ENCODE measurements around the gene TSPAN19.

The TSPAN19 gene

DNA sequence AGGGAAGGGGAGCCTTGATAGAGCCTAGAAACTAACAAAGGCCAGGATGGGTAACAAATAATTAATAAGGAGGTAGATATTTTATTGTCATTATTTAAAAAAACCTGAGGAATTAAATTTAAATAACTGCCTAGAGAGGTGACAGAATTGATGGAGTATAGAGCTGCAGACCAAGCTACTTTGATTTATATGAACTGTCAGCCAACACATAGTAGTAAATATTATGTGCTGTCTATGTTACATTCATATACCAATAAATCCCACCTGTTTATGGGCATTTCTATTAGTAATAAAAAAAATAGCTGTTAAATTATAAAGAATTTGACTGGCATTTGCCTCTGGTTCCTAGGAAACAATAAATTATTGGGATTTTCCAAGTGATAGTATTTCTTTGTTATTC lies 37.7 kb downstream of the TSPAN19 start:
- no peak for DNase-seq

DNA sequence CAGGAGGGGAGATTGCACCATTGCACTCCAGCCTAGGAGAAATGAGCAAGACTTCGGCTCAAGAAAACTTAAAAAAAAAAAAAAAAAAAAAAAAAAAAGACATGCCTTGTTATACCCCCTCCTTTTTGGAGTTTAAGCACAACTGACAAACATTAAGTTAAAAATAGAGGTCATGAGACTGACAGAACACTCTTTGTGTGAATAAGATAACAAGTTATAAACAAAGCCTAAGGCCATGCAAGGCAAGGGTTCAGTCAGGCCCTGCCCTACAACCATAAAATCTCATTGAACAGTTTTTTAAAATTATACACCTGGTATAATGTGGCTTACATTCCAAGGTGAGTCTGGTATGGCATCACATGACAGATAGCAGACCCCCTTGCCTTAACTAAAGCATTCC lies 39.3 kb downstream of the TSPAN19 start:
- DNase-seq = no peak

DNA sequence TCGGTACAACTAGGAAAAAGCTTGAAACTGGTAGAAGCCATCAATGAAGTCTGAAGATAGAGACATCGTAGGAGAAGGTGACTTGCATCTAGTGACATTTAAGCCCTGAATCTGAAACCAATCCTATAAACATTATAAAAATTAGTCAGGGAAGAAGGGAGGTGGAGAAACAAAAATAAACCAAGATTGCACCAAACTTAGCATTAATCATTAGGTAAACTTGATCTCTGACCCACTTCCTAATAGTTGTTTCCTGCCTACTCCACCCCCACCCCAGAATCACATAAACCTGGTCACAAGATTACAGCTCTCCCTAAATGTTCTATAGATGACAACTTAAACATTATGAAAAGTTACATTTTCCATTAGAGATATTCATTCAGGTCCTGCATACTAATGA lies 40.4 kb downstream of the TSPAN19 start:
- DNase-seq = no peak

- DNase-seq = peak in 2 of 3 experiments; percentile 22 to 72
Measured at GRCh38 chr12:84994426-84994825, 41.7 kb downstream of the TSPAN19 start.

GRCh38 chr12:84986586-84986985 lies 49.5 kb downstream of the TSPAN19 start:
- peak; percentile 13 to 84 (median 39) for DNase-seq

- DNase-seq = no peak
Measured at GRCh38 chr12:84986117-84986516, 50.0 kb downstream of the TSPAN19 start.

- DNase-seq = no peak
Measured at GRCh38 chr12:84983289-84983688, 52.8 kb downstream of the TSPAN19 start.

GRCh38 chr12:84982888-84983287 lies 53.2 kb downstream of the TSPAN19 start:
- DNase-seq = no peak

- no peak for DNase-seq
Measured at GRCh38 chr12:84978921-84979320, 57.2 kb downstream of the TSPAN19 start.

DNA sequence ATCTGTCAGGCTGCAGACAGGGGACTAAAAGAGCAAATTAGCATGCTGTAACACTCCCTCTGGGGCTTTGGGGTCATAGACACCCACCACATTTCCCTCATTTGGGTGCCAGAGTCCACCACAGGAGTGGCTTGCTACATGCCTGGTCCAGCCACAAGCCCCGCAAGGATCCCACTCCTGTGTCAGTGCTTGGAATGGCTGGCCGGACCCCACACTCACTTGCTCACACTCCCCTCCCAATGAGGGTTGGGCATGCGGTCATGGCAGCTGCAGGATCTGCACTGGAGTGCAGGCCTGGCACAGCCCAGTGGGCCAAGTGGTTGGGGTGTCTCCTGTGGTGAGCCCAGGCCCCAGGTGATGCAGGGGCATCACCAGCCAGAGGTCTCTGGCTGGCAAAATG lies 59.9 kb downstream of the TSPAN19 start:
- DNase-seq = no peak

DNA sequence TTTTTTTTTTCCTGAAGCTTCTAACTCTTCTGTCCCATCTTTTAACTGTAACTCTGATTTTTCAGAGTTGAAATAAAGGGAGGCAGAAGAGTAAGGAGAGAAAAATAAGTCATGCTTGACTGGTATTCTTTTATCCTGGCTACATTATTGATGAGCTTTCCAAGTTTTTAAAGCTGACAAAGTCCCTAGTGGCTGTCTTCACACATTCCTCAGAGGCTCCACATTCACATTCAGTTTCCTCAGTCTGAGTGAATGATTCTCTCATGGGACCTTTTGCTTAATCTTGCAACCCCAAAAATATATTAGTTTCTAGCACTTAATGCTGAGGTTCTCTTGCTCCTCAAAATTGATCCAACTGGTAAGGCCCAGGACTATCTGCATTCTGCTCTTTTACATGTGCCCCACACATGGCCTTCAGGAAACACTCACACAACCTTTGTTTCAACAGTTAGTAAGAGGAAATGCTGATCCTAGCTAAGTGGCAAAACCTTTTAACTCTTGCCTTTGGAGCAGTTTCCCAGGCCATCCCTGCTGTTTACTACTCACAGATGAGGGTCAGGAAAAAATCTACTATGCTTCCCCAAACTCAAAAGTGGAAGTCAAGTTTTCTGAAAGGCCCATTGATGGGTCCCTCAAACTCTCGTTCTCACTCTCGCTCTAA lies 61.8 kb downstream of the TSPAN19 start:
- DNase-seq = no peak

GRCh38 chr12:84973026-84973425 lies 63.1 kb downstream of the TSPAN19 start:
- DNase-seq = no peak

- no peak for DNase-seq
Measured at GRCh38 chr12:84969226-84969625, 66.9 kb downstream of the TSPAN19 start.

Measured in NCI-H1417 (cell line).